Measurements from ENCODE around the gene POLG. TPM values are rescaled to one million over a fixed set of nuclear protein-coding genes. Genes with fewer than 3 reads are reported as not detected.

POLG gene
- total and polyA plus RNA-seq, 2 donors (not counting 1 experiment from before 2014, with no cell fraction given), result 81.1 to 144 TPM

DNA sequence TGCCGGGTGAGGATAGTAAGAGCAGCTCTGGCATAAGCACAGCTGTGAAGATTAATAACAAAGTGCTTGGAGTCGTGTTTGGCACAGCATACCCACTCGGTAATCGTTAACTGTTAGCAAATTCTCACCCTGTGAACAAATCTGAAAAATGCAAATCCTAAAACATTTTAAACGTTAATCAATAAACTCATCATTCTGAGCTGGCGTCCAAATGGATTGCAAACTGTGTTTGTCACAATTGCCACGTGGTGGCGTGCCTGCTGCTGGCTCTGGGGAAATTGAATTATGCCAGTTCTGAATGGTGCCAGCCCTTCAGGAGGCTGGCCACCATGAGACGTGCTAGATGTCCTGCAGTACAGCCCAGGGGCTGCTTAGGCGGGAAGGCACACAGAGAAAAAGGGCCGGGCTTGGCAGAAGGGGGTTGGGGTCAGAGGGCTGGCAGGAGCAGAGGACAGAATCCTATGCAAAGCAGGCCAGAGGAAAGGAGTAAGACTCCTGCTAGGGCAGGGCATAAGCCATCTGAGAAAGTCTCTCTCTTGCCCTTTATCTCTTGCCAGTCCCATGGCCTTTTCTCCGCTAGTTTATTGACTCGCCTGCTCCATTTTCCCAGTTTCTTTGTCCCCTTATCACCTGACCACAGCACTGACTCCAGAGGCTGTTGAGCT is 22.1 kb upstream of the POLG start:
- Histone ChIP-seq H2AFZ (ENCODE audit: insufficient read depth, low read depth, low read length, poor library complexity, severe bottlenecking) (no peak overlapping the region), H3K27me3 (replicated peaks in 1 of 4; ENCODE audit: control extremely low read depth in 1 of 4, control insufficient read depth in 3 of 4, insufficient read depth in 4 of 4, low read length in 3 of 4) (peaks cover 0 to 70% (median 42%) of the 10 kb centered on the region in 4 experiments), H3K27ac (ENCODE audit: low read length in 2 of 2) (no peak overlapping the region), H3K9ac (ENCODE audit: low read length) (no peak overlapping the region), H4K20me1 (ENCODE audit: control insufficient read depth, insufficient read depth, low read length, poor library complexity, severe bottlenecking) (no peaks in the 10 kb centered on the region), H3K79me2 (ENCODE audit: control insufficient read depth, insufficient read depth, low read length) (no peaks in the 10 kb centered on the region), H3K4me3 (ENCODE audit: control extremely low read depth in 1 of 5, extremely low read depth in 1 of 5, insufficient read depth in 1 of 5, low read depth in 2 of 5, low read length in 4 of 5) (no peak overlapping the region), H3K9me3 (ENCODE audit: control extremely low read depth in 1 of 3, control insufficient read depth in 2 of 3, insufficient read depth in 1 of 3, low read length in 2 of 3) (peaks cover 0 to 19% (median 0%) of the 10 kb centered on the region in 3 donors), H3K4me1 (ENCODE audit: control insufficient read depth in 2 of 2, insufficient read depth in 2 of 2, low read length in 2 of 2) (peaks cover 18 to 30% of the 10 kb centered on the region in 2 donors), H3K4me2 (replicated peaks; ENCODE audit: low read depth, low read length, poor library complexity, severe bottlenecking) (no peak overlapping the region), H3K36me3 (replicated peaks in 1 of 2; ENCODE audit: control extremely low read depth in 1 of 2, control insufficient read depth in 1 of 2, extremely low read depth in 1 of 2, insufficient read depth in 2 of 2, low read length in 1 of 2) (no peaks in the 10 kb centered on the region)
- ChIA-PET POLR2A (no interaction called here), CTCF (interaction anchor here (0.9 to 8.2 kb wide), 14 partner anchors 10 to 116 kb away, joined by 3 to 129 read pairs (median 10); partner anchors contain the start of gene POLG)
- H3K27ac Mint-ChIP-seq, result peak overlapping the region; percentile 22
- H3K9me3 Mint-ChIP-seq (ENCODE audit: insufficient read depth), result no peaks in the 10 kb centered on the region
- peaks cover 70% of the 10 kb centered on the region for H3K27me3 Mint-ChIP-seq
- no peak for ATAC-seq (ENCODE audit: low read depth)
- TF ChIP-seq, protein P1, sequence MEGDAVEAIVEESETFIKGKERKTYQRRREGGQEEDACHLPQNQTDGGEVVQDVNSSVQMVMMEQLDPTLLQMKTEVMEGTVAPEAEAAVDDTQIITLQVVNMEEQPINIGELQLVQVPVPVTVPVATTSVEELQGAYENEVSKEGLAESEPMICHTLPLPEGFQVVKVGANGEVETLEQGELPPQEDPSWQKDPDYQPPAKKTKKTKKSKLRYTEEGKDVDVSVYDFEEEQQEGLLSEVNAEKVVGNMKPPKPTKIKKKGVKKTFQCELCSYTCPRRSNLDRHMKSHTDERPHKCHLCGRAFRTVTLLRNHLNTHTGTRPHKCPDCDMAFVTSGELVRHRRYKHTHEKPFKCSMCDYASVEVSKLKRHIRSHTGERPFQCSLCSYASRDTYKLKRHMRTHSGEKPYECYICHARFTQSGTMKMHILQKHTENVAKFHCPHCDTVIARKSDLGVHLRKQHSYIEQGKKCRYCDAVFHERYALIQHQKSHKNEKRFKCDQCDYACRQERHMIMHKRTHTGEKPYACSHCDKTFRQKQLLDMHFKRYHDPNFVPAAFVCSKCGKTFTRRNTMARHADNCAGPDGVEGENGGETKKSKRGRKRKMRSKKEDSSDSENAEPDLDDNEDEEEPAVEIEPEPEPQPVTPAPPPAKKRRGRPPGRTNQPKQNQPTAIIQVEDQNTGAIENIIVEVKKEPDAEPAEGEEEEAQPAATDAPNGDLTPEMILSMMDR (IDR thresholded peaks at IDR 0.05), result peak; percentile 44
- TF ChIP-seq EZH2 (IDR thresholded peaks at IDR 0.05; ENCODE audit: borderline replicate concordance, insufficient read depth, low read depth, low read length, poor library complexity, severe bottlenecking), result no peak
- no peak for DNase-seq
- H3K4me3 Mint-ChIP-seq, result no peak overlapping the region
- intact Hi-C loops (cut with micrococcal nuclease), result no loop called here
- peaks cover 14% of the 10 kb centered on the region for H3K4me1 Mint-ChIP-seq
- WGBS (ENCODE audit: insufficient coverage), result 47% methylated on average over 13 of the region's 13 CpGs

DNA sequence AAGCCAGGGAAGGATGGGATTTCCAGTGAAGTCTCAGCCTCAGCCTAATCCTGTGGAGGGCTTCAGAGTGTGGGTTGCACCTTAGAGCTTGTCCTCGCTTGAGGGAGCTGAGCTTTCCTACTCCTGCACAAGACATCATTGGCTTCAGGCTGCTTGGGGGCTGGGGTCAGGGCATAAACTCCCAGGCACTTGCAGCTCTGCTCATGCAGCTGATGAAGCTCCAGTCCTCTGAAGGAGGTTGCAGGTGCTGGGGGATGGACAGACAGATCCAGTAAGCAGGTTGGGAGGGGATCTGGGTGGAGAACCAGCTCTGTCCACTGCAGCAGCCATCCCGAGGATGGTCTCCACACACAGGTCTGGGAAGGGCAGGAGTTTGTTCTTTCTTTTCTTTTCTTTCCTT is 19.4 kb upstream of the POLG start:
- peaks cover 53% of the 10 kb centered on the region for H3K27me3 Mint-ChIP-seq
- H3K27me3 ChIP-seq (replicated peaks in 1 of 4; ENCODE audit: control extremely low read depth in 1 of 4, control insufficient read depth in 3 of 4, insufficient read depth in 4 of 4, low read length in 3 of 4), result peaks cover 0 to 42% (median 17%) of the 10 kb centered on the region in 4 experiments
- ChIA-PET CTCF (interaction anchor here (0.6 to 0.9 kb wide), 2 partner anchors 10 to 193 kb away, joined by 3 to 4 read pairs; no protein-coding TSS in a partner anchor), POLR2A (no interaction called here)
- H3K4me2 ChIP-seq (replicated peaks; ENCODE audit: low read depth, low read length, poor library complexity, severe bottlenecking), result no peak overlapping the region
- H3K9me3 Mint-ChIP-seq (ENCODE audit: insufficient read depth), result no peaks in the 10 kb centered on the region
- H3K36me3 ChIP-seq (replicated peaks in 1 of 2; ENCODE audit: control extremely low read depth in 1 of 2, control insufficient read depth in 1 of 2, extremely low read depth in 1 of 2, insufficient read depth in 2 of 2, low read length in 1 of 2), result no peaks in the 10 kb centered on the region
- peaks cover 5 to 9% of the 10 kb centered on the region in 2 donors for H3K4me1 ChIP-seq (ENCODE audit: control insufficient read depth in 2 of 2, insufficient read depth in 2 of 2, low read length in 2 of 2)
- TF ChIP-seq EZH2 (IDR thresholded peaks at IDR 0.05; ENCODE audit: borderline replicate concordance, insufficient read depth, low read depth, low read length, poor library complexity, severe bottlenecking), result no peak
- TF ChIP-seq, protein P1 (IDR thresholded peaks at IDR 0.05), result no peak
- no peaks in the 10 kb centered on the region for H3K79me2 ChIP-seq (ENCODE audit: control insufficient read depth, insufficient read depth, low read length)
- ATAC-seq (ENCODE audit: low read depth), result no peak
- intact Hi-C loops (cut with micrococcal nuclease), result no loop called here
- DNase-seq, result no peak
- H3K9me3 ChIP-seq (ENCODE audit: control extremely low read depth in 1 of 3, control insufficient read depth in 2 of 3, insufficient read depth in 1 of 3, low read length in 2 of 3), result no peaks in the 10 kb centered on the region
- H3K4me3 Mint-ChIP-seq, result no peak overlapping the region
- no peak overlapping the region for H3K27ac Mint-ChIP-seq
- no peaks in the 10 kb centered on the region for H4K20me1 ChIP-seq (ENCODE audit: control insufficient read depth, insufficient read depth, low read length, poor library complexity, severe bottlenecking)
- H2AFZ ChIP-seq (ENCODE audit: insufficient read depth, low read depth, low read length, poor library complexity, severe bottlenecking), result no peak overlapping the region
- no peak overlapping the region for H3K9ac ChIP-seq (ENCODE audit: low read length)
- H3K27ac ChIP-seq (ENCODE audit: low read length in 2 of 2), result no peak overlapping the region
- H3K4me1 Mint-ChIP-seq, result peaks cover 6% of the 10 kb centered on the region
- no peak overlapping the region for H3K4me3 ChIP-seq (ENCODE audit: control extremely low read depth in 1 of 5, extremely low read depth in 1 of 5, insufficient read depth in 1 of 5, low read depth in 2 of 5, low read length in 4 of 5)
- 60% methylated on average over 1 of the region's 2 CpGs for WGBS (ENCODE audit: insufficient coverage)

All from B cell (primary cell).